SK-N-MC (cell line): ENCODE data around the gene HAPSTR1.

Source experiments
- EZH2 ChIP-seq: fragments of 200-600 bp; sonication (generic); IDR thresholded peaks from one replicate; pipeline ENCODE4 v1.6.1; 2017; ENCODE audit warnings: antibody characterized with exemption
- FOXP2 ChIP-seq: optimal IDR thresholded peaks from 2 replicates; pipeline ENCODE3; 2011; ENCODE audit warnings: mild to moderate bottlenecking, moderate library complexity; ENCODE audit not compliant: insufficient read depth; ENCODE audit errors: extremely low read length, control extremely low read depth
- POLR2AphosphoS5 ChIP-seq: IDR thresholded peaks from 2 replicates; pipeline ENCODE4 v1.6.1; 2012; ENCODE audit warnings: mild to moderate bottlenecking, low read depth, low read length, borderline replicate concordance

DNA sequence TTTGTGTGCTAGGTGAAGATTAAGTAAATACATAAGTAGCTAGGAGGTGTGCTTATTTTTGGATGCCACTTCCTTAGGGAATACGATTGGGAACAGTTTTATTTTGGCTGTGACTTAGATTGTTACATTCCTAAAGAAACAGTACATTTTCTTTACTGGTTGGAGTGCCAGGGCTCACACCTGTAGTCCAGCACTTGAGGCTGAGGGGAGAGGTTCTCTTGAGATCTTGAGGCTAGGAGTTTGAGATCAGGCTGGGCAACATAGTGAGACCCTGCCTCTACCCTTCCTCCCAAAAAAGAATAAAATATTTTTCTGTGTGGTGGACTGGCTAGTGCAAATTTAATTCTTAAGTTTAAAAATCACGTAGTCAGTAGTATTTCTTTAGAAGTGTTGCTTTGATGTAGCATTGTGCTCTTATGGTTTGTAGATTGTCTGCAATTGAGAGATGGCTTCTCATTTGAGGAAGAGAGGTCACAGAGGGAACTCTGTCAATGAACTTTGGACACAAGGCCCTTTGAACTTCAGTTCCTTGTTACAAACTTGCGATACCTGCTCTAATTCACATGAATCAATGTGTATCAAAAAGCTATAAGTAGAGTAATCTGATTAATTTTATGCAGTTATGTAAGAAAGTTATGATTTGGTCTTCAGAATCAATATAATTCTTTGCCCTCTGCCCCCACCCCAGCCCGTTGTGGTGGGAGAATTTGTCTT lies 7.1 kb downstream of the HAPSTR1 start:
- TF ChIP-seq POLR2AphosphoS5, result no peak
- no peak for TF ChIP-seq EZH2
- TF ChIP-seq FOXP2, result no peak
